ENCODE data around the gene TARM1.

DNA sequence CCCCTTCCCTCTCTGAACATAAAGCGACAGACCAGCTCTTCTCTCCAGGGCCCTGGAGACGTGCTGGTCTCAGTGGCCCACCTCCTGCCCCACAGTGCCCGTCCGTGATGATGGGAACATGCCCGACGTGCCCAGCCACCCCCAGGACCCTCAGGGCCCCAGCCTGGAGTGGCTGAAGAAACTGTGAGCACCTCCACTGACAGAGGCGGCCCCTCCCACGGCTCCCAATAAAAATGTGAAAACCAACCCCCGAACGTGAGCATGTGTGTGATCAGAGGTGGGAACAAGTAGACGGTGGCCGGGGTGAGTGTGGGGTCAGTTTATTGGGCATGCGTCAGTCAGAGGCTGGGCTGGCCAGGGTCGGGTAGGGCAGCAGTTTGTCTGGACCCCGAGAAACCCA is 25.6 kb upstream of the TARM1 start:
- TF ChIP-seq ZFP3 (CRISPR knock-in tag; IDR thresholded peaks at IDR 0.05) (no peak), ZNF70 (CRISPR knock-in tag; IDR thresholded peaks at IDR 0.05) (no peak), ARNTL (CRISPR knock-in tag; IDR thresholded peaks at IDR 0.05; ENCODE audit: borderline replicate concordance, low read depth) (no peak)
- TF ChIP-seq, protein P1, sequence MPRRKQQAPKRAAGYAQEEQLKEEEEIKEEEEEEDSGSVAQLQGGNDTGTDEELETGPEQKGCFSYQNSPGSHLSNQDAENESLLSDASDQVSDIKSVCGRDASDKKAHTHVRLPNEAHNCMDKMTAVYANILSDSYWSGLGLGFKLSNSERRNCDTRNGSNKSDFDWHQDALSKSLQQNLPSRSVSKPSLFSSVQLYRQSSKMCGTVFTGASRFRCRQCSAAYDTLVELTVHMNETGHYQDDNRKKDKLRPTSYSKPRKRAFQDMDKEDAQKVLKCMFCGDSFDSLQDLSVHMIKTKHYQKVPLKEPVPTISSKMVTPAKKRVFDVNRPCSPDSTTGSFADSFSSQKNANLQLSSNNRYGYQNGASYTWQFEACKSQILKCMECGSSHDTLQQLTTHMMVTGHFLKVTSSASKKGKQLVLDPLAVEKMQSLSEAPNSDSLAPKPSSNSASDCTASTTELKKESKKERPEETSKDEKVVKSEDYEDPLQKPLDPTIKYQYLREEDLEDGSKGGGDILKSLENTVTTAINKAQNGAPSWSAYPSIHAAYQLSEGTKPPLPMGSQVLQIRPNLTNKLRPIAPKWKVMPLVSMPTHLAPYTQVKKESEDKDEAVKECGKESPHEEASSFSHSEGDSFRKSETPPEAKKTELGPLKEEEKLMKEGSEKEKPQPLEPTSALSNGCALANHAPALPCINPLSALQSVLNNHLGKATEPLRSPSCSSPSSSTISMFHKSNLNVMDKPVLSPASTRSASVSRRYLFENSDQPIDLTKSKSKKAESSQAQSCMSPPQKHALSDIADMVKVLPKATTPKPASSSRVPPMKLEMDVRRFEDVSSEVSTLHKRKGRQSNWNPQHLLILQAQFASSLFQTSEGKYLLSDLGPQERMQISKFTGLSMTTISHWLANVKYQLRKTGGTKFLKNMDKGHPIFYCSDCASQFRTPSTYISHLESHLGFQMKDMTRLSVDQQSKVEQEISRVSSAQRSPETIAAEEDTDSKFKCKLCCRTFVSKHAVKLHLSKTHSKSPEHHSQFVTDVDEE (CRISPR knock-in tag; IDR thresholded peaks at IDR 0.05), result no peak
- TF ChIP-seq, protein P2, sequence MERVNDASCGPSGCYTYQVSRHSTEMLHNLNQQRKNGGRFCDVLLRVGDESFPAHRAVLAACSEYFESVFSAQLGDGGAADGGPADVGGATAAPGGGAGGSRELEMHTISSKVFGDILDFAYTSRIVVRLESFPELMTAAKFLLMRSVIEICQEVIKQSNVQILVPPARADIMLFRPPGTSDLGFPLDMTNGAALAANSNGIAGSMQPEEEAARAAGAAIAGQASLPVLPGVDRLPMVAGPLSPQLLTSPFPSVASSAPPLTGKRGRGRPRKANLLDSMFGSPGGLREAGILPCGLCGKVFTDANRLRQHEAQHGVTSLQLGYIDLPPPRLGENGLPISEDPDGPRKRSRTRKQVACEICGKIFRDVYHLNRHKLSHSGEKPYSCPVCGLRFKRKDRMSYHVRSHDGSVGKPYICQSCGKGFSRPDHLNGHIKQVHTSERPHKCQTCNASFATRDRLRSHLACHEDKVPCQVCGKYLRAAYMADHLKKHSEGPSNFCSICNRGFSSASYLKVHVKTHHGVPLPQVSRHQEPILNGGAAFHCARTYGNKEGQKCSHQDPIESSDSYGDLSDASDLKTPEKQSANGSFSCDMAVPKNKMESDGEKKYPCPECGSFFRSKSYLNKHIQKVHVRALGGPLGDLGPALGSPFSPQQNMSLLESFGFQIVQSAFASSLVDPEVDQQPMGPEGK (CRISPR knock-in tag; IDR thresholded peaks at IDR 0.05; ENCODE audit: borderline replicate concordance), result no peak
